ENCODE measurements around the gene COMMD9. TPM values are rescaled to one million over a fixed set of nuclear protein-coding genes. Genes with fewer than 3 reads are reported as not detected.
"Not testable (repeated sequence)": the region's sequence is repeated elsewhere in the genome, so short reads cannot be mapped to it uniquely, and the experiment has no call there.

COMMD9 gene
- total RNA-seq, 1 donor from 2014 or later, result 72.2 TPM

GRCh38 chr11:36326524-36327419, 37.5 kb upstream of the COMMD9 start:
- Mint-ChIP-seq H3K4me3 (ENCODE audit: unreplicated experiment) (no peak overlapping the region), H3K27ac (ENCODE audit: unreplicated experiment) (no peak overlapping the region), H3K27me3 (ENCODE audit: unreplicated experiment) (no peaks in the 10 kb centered on the region), H3K4me1 (ENCODE audit: low read depth, unreplicated experiment) (no peaks in the 10 kb centered on the region), H3K36me3 (ENCODE audit: unreplicated experiment) (no peaks in the 10 kb centered on the region), H3K9me3 (ENCODE audit: unreplicated experiment) (peaks cover 1% of the 10 kb centered on the region)
- no peak for TF ChIP-seq CTCF (IDR thresholded peaks at IDR 0.05; ENCODE audit: partially characterized antibody, unreplicated experiment)
- no peak for DNase-seq

GRCh38 chr11:36325403-36325802, 36.2 kb upstream of the COMMD9 start:
- not testable (repeated sequence) for H3K27ac Mint-ChIP-seq (ENCODE audit: unreplicated experiment); H3K27me3 Mint-ChIP-seq (ENCODE audit: unreplicated experiment); H3K4me3 Mint-ChIP-seq (ENCODE audit: unreplicated experiment); H3K36me3 Mint-ChIP-seq (ENCODE audit: unreplicated experiment); H3K9me3 Mint-ChIP-seq (ENCODE audit: unreplicated experiment); DNase-seq; H3K4me1 Mint-ChIP-seq (ENCODE audit: low read depth, unreplicated experiment)

GRCh38 chr11:36324956-36325355, 35.7 kb upstream of the COMMD9 start:
- DNase-seq; H3K27me3 Mint-ChIP-seq (ENCODE audit: unreplicated experiment); H3K27ac Mint-ChIP-seq (ENCODE audit: unreplicated experiment); H3K9me3 Mint-ChIP-seq (ENCODE audit: unreplicated experiment); H3K4me3 Mint-ChIP-seq (ENCODE audit: unreplicated experiment); H3K4me1 Mint-ChIP-seq (ENCODE audit: low read depth, unreplicated experiment); H3K36me3 Mint-ChIP-seq (ENCODE audit: unreplicated experiment): not testable (repeated sequence)

DNA sequence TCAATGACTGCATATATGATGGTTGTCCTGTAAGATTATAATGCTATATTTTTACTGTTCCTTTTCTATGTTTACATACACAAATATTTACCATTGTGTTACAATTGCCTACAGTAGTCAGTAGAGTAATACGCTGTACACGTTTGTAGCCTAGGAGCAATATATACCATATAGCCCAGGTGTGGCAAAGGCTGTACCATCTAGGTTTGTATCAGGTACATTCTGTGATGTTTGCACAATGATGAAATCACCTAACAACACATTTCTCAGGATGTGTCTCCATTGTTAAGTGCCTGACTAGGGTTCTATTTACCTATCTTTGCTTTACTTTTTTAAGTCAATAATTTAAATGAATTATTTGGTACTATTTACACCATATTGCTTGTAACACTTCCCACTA, 28.8 kb upstream of the COMMD9 start:
- no peak for TF ChIP-seq CTCF (IDR thresholded peaks at IDR 0.05; ENCODE audit: partially characterized antibody, unreplicated experiment)
- Mint-ChIP-seq H3K27ac (ENCODE audit: unreplicated experiment) (no peak overlapping the region), H3K36me3 (ENCODE audit: unreplicated experiment) (no peaks in the 10 kb centered on the region), H3K9me3 (ENCODE audit: unreplicated experiment) (no peaks in the 10 kb centered on the region), H3K4me1 (ENCODE audit: low read depth, unreplicated experiment) (no peaks in the 10 kb centered on the region), H3K4me3 (ENCODE audit: unreplicated experiment) (no peak overlapping the region), H3K27me3 (ENCODE audit: unreplicated experiment) (peaks cover 2% of the 10 kb centered on the region)
- no peak for DNase-seq

DNA sequence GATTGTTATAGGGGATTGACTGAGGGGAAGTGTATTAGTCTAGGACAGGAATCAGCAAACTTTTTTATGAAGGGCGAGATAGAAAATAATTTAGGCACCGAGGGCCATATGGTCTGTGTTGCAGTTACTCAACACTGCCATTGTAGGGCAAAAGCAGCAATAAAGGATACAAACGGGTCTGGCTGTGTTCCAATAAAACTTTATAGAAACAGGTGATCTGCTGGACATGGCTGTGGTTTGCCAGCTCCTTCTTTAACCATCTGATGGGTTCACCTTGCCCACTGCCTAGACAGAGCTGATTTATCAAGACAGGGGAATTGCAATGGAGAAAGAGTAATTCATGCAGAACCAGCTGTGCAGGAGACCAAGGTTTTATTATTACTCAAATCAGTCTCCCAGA, 26.8 kb upstream of the COMMD9 start:
- Mint-ChIP-seq H3K4me3 (ENCODE audit: unreplicated experiment) (no peak overlapping the region), H3K9me3 (ENCODE audit: unreplicated experiment) (peaks cover 3% of the 10 kb centered on the region), H3K27ac (ENCODE audit: unreplicated experiment) (no peak overlapping the region), H3K36me3 (ENCODE audit: unreplicated experiment) (no peaks in the 10 kb centered on the region), H3K4me1 (ENCODE audit: low read depth, unreplicated experiment) (no peaks in the 10 kb centered on the region), H3K27me3 (ENCODE audit: unreplicated experiment) (peaks cover 3% of the 10 kb centered on the region)
- no peak for TF ChIP-seq CTCF (IDR thresholded peaks at IDR 0.05; ENCODE audit: partially characterized antibody, unreplicated experiment)
- DNase-seq, result no peak

- Mint-ChIP-seq H3K4me3 (ENCODE audit: unreplicated experiment) (no peak overlapping the region), H3K4me1 (ENCODE audit: low read depth, unreplicated experiment) (no peaks in the 10 kb centered on the region), H3K27ac (ENCODE audit: unreplicated experiment) (no peak overlapping the region), H3K27me3 (ENCODE audit: unreplicated experiment) (peaks cover 3% of the 10 kb centered on the region), H3K36me3 (ENCODE audit: unreplicated experiment) (no peaks in the 10 kb centered on the region), H3K9me3 (ENCODE audit: unreplicated experiment) (peaks cover 3% of the 10 kb centered on the region)
- no peak for DNase-seq
- TF ChIP-seq CTCF (IDR thresholded peaks at IDR 0.05; ENCODE audit: partially characterized antibody, unreplicated experiment), result no peak
Observed at GRCh38 chr11:36314434-36314767, 25.2 kb upstream of the COMMD9 start.

Data from glutamatergic neuron (in vitro differentiated cells).